22Rv1 (cell line): Measurements from ENCODE around the gene BNIPL.

Source experiments
- H3K27ac ChIP-seq: fragments of 450-650 bp; 2 replicates; pipeline ENCODE4 v1.5.1; 2017
- CTCF ChIP-seq: fragments of 450-650 bp; IDR thresholded peaks from 2 replicates; pipeline ENCODE4 v1.5.1; 2017; ENCODE audit warnings: mild to moderate bottlenecking
- ZFX ChIP-seq: fragments of 450-650 bp; IDR thresholded peaks from 2 replicates; pipeline ENCODE4 v1.6.1; 2017; ENCODE audit warnings: antibody characterized with exemption, borderline replicate concordance

BNIPL gene

GRCh38 chr1:151026460-151026859 lies 9.9 kb upstream of the BNIPL start:
- no peak overlapping the region for H3K27ac ChIP-seq
- no peak for TF ChIP-seq ZFX

GRCh38 chr1:151032164-151032563 lies 4.2 kb upstream of the BNIPL start:
- TF ChIP-seq CTCF (no peak), ZFX (no peak)
- H3K27ac ChIP-seq, result no peak overlapping the region

GRCh38 chr1:151035167-151035566 lies 1.2 kb upstream of the BNIPL start:
- H3K27ac ChIP-seq, result no peak overlapping the region

GRCh38 chr1:151037032-151037431 lies 646 bp downstream of the BNIPL start:
- H3K27ac ChIP-seq, result no peak overlapping the region
- no peak for TF ChIP-seq CTCF

More at GRCh38 chr1:151035167-151035566, 1.2 kb upstream of the BNIPL start:
- TF ChIP-seq ZFX (no peak), CTCF (no peak)

- H3K27ac ChIP-seq, result no peak overlapping the region
- TF ChIP-seq CTCF, result no peak
- TF ChIP-seq ZFX, result no peak
Measured at GRCh38 chr1:151039521-151039920, 3.1 kb downstream of the BNIPL start.

GRCh38 chr1:151043163-151043562 lies 6.8 kb downstream of the BNIPL start:
- TF ChIP-seq CTCF (no peak), ZFX (no peak)

GRCh38 chr1:151047591-151047924 lies 11.2 kb downstream of the BNIPL start, which contains the start of gene C1orf56:
C1orf56 (plus strand) TSS chr1:151047751; CDS start chr1:151047848, 97 bp downstream.
- H3K27ac ChIP-seq, result peak within 1 kb of the TSS; percentile 75
- TF ChIP-seq ZFX, result no peak
- TF ChIP-seq CTCF, result no peak

More at GRCh38 chr1:151043163-151043562, 6.8 kb downstream of the BNIPL start:
- H3K27ac ChIP-seq, result no peak overlapping the region

- peak overlapping the region; percentile 75 for H3K27ac ChIP-seq
- TF ChIP-seq ZFX, result no peak
- TF ChIP-seq CTCF, result peak; percentile 77
Measured at GRCh38 chr1:151047925-151048644, 11.7 kb downstream of the BNIPL start.
